ENCODE results near the gene AHNAK.

Gene AHNAK

DNA sequence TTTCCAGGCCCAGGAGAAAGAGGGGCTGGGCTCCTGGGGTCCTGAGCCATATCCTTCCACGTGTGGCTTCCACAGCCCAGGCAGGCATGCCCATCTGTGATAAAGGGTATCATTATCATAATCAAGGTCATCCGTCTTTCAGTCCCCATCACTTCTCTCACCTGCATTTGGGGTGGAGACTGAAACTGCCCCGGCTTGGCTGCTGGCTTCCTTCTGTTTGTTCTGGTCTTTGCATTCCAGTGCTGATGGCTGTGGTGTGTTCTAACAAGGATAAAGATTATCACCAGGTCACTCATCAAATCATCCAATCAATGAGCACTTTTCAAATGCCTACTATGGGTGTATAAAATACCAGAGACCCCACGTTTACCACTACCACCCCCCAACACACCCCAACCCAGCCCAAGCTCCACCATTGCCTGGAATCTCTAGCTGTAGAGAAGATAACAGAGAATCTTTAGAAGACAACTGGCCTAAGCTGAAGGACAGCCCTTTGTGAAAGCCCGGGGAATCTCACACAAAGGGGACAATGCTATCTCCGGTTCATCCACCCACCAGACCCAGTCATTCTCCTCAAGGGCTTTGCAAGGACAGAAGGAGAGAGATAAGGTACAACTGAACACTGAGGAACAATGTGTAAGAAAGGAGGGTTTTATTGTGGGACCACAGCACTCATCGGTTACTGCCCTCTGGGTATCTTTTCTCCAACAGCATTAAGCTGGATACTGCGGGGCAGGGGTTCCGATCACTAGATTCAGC is 54.9 kb downstream of the AHNAK start:
- TF ChIP-seq, protein P1, sequence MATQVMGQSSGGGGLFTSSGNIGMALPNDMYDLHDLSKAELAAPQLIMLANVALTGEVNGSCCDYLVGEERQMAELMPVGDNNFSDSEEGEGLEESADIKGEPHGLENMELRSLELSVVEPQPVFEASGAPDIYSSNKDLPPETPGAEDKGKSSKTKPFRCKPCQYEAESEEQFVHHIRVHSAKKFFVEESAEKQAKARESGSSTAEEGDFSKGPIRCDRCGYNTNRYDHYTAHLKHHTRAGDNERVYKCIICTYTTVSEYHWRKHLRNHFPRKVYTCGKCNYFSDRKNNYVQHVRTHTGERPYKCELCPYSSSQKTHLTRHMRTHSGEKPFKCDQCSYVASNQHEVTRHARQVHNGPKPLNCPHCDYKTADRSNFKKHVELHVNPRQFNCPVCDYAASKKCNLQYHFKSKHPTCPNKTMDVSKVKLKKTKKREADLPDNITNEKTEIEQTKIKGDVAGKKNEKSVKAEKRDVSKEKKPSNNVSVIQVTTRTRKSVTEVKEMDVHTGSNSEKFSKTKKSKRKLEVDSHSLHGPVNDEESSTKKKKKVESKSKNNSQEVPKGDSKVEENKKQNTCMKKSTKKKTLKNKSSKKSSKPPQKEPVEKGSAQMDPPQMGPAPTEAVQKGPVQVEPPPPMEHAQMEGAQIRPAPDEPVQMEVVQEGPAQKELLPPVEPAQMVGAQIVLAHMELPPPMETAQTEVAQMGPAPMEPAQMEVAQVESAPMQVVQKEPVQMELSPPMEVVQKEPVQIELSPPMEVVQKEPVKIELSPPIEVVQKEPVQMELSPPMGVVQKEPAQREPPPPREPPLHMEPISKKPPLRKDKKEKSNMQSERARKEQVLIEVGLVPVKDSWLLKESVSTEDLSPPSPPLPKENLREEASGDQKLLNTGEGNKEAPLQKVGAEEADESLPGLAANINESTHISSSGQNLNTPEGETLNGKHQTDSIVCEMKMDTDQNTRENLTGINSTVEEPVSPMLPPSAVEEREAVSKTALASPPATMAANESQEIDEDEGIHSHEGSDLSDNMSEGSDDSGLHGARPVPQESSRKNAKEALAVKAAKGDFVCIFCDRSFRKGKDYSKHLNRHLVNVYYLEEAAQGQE (IDR thresholded peaks at IDR 0.05; ENCODE audit: insufficient read depth in 1 of 2, low read depth in 2 of 2, low read length in 2 of 2) = no peak
- TF ChIP-seq FOXP2 (optimal IDR thresholded peaks at IDR 0.05; ENCODE audit: borderline replicate concordance, extremely low read depth, extremely low read length, insufficient read depth) (no peak), POLR2AphosphoS5 (IDR thresholded peaks at IDR 0.05; ENCODE audit: low read depth, low read length) (no peak)

DNA sequence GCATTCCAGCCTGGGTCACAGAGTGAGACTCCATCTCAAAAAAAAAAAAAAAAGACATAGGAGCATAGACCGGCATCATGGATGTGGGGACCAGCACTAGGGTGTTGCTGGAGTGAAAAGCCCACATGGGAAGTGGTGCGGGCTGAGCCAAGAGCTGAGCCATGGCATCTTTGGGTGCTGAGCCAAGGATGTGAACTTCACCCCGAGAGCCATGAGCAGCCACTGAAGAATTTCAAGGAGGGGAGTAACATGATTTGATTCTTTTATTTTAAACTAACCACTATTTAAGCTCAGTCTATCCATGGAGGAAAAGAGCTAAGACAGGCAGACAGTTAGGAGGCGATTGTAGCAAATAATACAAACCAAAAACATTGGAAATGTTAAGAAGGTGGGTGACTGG is 57.4 kb downstream of the AHNAK start:
- TF ChIP-seq, protein P1 (IDR thresholded peaks at IDR 0.05; ENCODE audit: insufficient read depth in 1 of 2, low read depth in 2 of 2, low read length in 2 of 2) = no peak
- TF ChIP-seq POLR2AphosphoS5 (IDR thresholded peaks at IDR 0.05; ENCODE audit: low read depth, low read length) = no peak
- no peak for TF ChIP-seq TAF1 (IDR thresholded peaks at IDR 0.05; ENCODE audit: borderline replicate concordance, insufficient read depth, low read length)
- TF ChIP-seq FOXP2 (optimal IDR thresholded peaks at IDR 0.05; ENCODE audit: borderline replicate concordance, extremely low read depth, extremely low read length, insufficient read depth) = no peak
- no peak for TF ChIP-seq SIN3A (IDR thresholded peaks at IDR 0.05; ENCODE audit: borderline replicate concordance, insufficient read depth, low read length)

DNA sequence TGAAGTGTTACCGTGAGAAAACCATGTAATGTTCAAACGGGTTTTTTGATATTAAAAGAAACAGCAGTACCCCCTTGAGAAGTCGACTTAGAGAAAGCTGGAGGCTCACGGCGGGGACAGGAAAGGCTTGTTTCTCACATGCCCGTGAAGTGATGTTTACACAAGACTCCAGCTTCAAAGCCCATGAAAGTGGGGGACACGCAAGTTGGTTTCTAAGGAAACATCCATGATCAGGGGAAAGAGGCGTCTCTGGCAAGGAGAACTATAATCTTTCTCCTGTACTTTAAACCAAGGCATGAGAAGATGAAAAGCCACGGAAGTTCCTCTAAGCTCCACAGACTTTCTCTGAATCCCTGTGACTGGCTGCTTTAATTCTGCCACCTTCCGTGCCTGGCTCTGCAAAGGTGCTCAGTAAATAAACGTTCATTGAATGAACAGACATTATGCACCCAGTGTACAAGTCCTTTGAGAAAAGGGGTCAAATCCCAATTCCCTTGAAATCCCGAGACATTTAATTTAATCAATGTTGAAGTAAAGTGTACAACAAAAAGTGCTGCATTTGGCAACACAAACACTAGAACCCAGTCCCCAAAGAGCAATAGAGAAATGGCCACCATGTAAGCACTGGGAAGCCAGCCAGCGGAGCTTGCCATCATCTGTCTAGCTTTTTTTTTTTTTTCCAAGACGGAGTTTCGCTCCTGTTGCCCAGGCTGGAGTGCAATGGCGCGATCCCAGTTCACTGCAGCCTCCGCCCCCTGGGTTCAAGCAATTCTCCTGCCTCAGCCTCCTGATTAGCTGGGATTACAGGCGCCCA is 58.7 kb downstream of the AHNAK start:
- TF ChIP-seq, protein P1 (IDR thresholded peaks at IDR 0.05; ENCODE audit: insufficient read depth in 1 of 2, low read depth in 2 of 2, low read length in 2 of 2) = no peak
- no peak for TF ChIP-seq TAF1 (IDR thresholded peaks at IDR 0.05; ENCODE audit: borderline replicate concordance, insufficient read depth, low read length)
- TF ChIP-seq POLR2AphosphoS5 (IDR thresholded peaks at IDR 0.05; ENCODE audit: low read depth, low read length) = no peak
- TF ChIP-seq SIN3A (IDR thresholded peaks at IDR 0.05; ENCODE audit: borderline replicate concordance, insufficient read depth, low read length) = no peak
- no peak for TF ChIP-seq FOXP2 (optimal IDR thresholded peaks at IDR 0.05; ENCODE audit: borderline replicate concordance, extremely low read depth, extremely low read length, insufficient read depth)

DNA sequence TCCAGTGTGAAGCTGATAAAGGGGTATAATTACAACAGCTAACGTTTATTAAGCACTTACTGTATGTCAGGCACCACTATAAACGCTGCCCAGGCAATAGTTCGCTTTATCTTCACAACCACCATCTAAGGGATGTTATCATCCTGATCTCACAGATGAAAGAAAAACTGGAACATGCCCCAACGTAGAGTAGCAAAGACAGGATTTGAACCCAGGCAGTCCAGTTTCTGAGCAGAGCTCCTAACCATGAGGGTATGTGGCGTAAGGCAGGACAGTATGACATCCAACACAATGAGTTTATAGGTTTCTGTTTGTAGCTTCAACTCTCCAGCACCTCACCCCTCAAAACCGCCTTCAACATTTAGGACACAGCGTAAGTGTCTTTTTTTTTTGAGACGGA is 59.5 kb downstream of the AHNAK start:
- TF ChIP-seq FOXP2 (optimal IDR thresholded peaks at IDR 0.05; ENCODE audit: borderline replicate concordance, extremely low read depth, extremely low read length, insufficient read depth) (no peak), TAF1 (IDR thresholded peaks at IDR 0.05; ENCODE audit: borderline replicate concordance, insufficient read depth, low read length) (no peak), SIN3A (IDR thresholded peaks at IDR 0.05; ENCODE audit: borderline replicate concordance, insufficient read depth, low read length) (no peak), POLR2AphosphoS5 (IDR thresholded peaks at IDR 0.05; ENCODE audit: low read depth, low read length) (no peak)
- TF ChIP-seq, protein P1 (IDR thresholded peaks at IDR 0.05; ENCODE audit: insufficient read depth in 1 of 2, low read depth in 2 of 2, low read length in 2 of 2) = no peak
